Heart left ventricle (tissue), 16 donors: Measurements from ENCODE around the gene SESN2. TPM values are rescaled to one million over a fixed set of nuclear protein-coding genes. Genes with fewer than 3 reads are reported as not detected.
A peak's percentile ranks its signal among the peaks of the same experiment; 100 is the strongest.

Source experiments
- ATAC-seq, 4 donors: fragments of 200-7000 bp; cut with Tn5 transposase; one replicate each; pipeline ENCODE4 v1.9.1; 2020 to 2022; ENCODE audit warnings: moderate library complexity in 4 of 4, mild to moderate bottlenecking in 3 of 4, moderate number of reproducible peaks in 1 of 4
- DNase-seq, 5 donors: peaks; one replicate each; pipeline ENCODE4 v3.0.0-alpha.2; 2020
- H3K27ac ChIP-seq, 12 donors: fragments of 200-600 bp; sonication (generic) in 4 of 12; one replicate each; pipeline versions ENCODE4 v1.5.0 to v1.8.0; 2016 to 2022; ENCODE audit warnings: mild to moderate bottlenecking in 2 of 12
- H3K27me3 ChIP-seq, 9 donors: fragments of 200-600 bp; sonication (generic) in 2 of 9; one replicate each; pipeline versions ENCODE4 v1.5.1 to v1.8.0; 2016 to 2022; ENCODE audit warnings: mild to moderate bottlenecking in 3 of 9
- H3K36me3 ChIP-seq, 9 donors: fragments of 200-600 bp; sonication (generic) in 2 of 9; one replicate each; pipeline versions ENCODE4 v1.5.0 to v1.8.0; 2018 to 2022; ENCODE audit warnings: mild to moderate bottlenecking in 2 of 9
- H3K4me1 ChIP-seq, 12 donors: fragments of 200-600 bp; sonication (generic) in 4 of 12; one replicate each; pipeline versions ENCODE4 v1.5.0 to v1.8.0; 2016 to 2022; ENCODE audit warnings: mild to moderate bottlenecking in 3 of 12
- H3K4me3 ChIP-seq, 12 donors: fragments of 200-600 bp; sonication (generic) in 4 of 12; one replicate each; pipeline versions ENCODE4 v1.5.0 to v1.8.0; 2017 to 2022; ENCODE audit warnings: mild to moderate bottlenecking in 9 of 12, moderate library complexity in 4 of 12
- H3K9me3 ChIP-seq, 12 donors: fragments of 200-600 bp; sonication (generic) in 4 of 12; one replicate each; pipeline versions ENCODE4 v1.5.0 to v1.8.0; 2016 to 2022; ENCODE audit warnings: mild to moderate bottlenecking in 1 of 12
- CTCF ChIP-seq, 12 donors: fragments of 200-600 bp; sonication (generic) in 4 of 12; IDR thresholded peaks; one replicate each; pipeline versions ENCODE4 v1.5.0 to v1.8.0; 2018 to 2022; ENCODE audit warnings: antibody characterized with exemption in 12 of 12, mild to moderate bottlenecking in 5 of 12
- POLR2A ChIP-seq, 2 donors: fragments of 450-650 bp; IDR thresholded peaks; one replicate each; pipeline ENCODE4 v1.6.1; 2017; ENCODE audit warnings: antibody characterized with exemption in 2 of 2, mild to moderate bottlenecking in 2 of 2, moderate library complexity in 2 of 2
- WGBS, 4 donors: extraction: QIAGEN DNeasy Blood & Tissue Kit in 2 of 4; methylation state at CpG; one replicate each; pipeline versions ENCODE4 v1.1.5 to v1.1.7; 2013 to 2018; 5-methylcytosine and 5-hydroxymethylcytosine counted together
- intact Hi-C, 10 donors: fragments of 100-400 bp; cut with DNase I; formaldehyde crosslinking; loops; one replicate each; pipeline versions ENCODE4 v1.11.1 to v1.14.2; 2022
- polyA plus RNA-seq, 2 donors: library from polyadenylated mRNA; stranded (reverse); fragments of 200-250 nt; gene quantifications; one replicate each; pipeline ENCODE4 v1.2.3, GENCODE V29; 2013
- total RNA-seq, 9 donors: library from RNA; depleted of rRNA in 2 of 9; stranded (reverse); fragments of >200 nt in 2 of 9; fragmentation: NEBNext Ultra II Directional in 3 of 9; extraction: Animal tissue kit (Norgen Biotek cat#: 25700) in 3 of 9; gene quantifications; one replicate each; pipeline versions ENCODE4 v1.1.0 to v1.2.4, GENCODE V29; 2016 to 2023
- donor health status: ischemic (EF 13 %, LVEDD 7.1; RV severe dilation, severe dysfunction).
- donor health status: healthy with polysubstance abuse.
- donor health status: DM: no; HTN: yes; CAD: no.
- donor health status: DM: no; HTN: no; CAD: no.
- donor health status: ischemic (EF 25% LVEDD 6.9; RV normal size, moderate dysfunction).
- donor health status: ischemic (EF 25% LVEDD 5.7; RV mildly dilated, moderate dysfunction).
- donor health status: healthy.
- donor health status: DM: yes; HTN: yes; CAD: no.
- donor health status: ischemic (EF 35%, LVEDD 5.7; RV mildly dilated, moderate dysfunction).
- donor health status: nonischemic (EF 11% LVEDD 7.7; RV severe dilation, severe dysfunction).
- donor health status: DM: yes; HTN: yes; CAD: no.
- donor health status: PGD.
- donor health status: ischemic (EF 29% LVEDD 5.4; RV normal size, mild dysfunction).
- donor health status: nonischemic (EF 23%, LVEDD 6.1; RV moderate dilation, normal function).

The SESN2 gene
- total and polyA plus RNA-seq, 11 donors, result 2.1 to 8.8 (median 4.7) TPM

GRCh38 chr1:28286111-28286510, 26.8 kb downstream of the SESN2 start:
- intact Hi-C loops, result no loop called here
- DNase-seq, result no peak
- no peak for TF ChIP-seq CTCF (IDR thresholded peaks at IDR 0.05)
- no peak for TF ChIP-seq POLR2A (IDR thresholded peaks at IDR 0.05)
- H3K27ac ChIP-seq, result no peak overlapping the region
- ATAC-seq, result no peak
- H3K4me3 ChIP-seq, result no peak overlapping the region
- peaks cover 0 to 20% (median 0%) of the 10 kb centered on the region in 12 donors for H3K4me1 ChIP-seq
- 44 to 66% (median 59%) methylated on average over 1 to 2 of the region's 2 CpGs for WGBS, 4 donors
- H3K36me3 ChIP-seq, result peaks cover 0 to 18% (median 10%) of the 10 kb centered on the region in 9 donors
- no peaks in the 10 kb centered on the region for H3K9me3 ChIP-seq
- H3K27me3 ChIP-seq, result no peaks in the 10 kb centered on the region

- intact Hi-C loops, result no loop called here
- 74 to 85% (median 80%) methylated on average over 8 of the region's 8 CpGs for WGBS, 4 donors
- Histone ChIP-seq H3K9me3 (no peaks in the 10 kb centered on the region), H3K36me3 (no peaks in the 10 kb centered on the region), H3K4me3 (no peak overlapping the region), H3K4me1 (peaks cover 0 to 5% (median 0%) of the 10 kb centered on the region in 12 donors), H3K27me3 (no peaks in the 10 kb centered on the region), H3K27ac (no peak overlapping the region)
- TF ChIP-seq POLR2A (IDR thresholded peaks at IDR 0.05), result no peak
- TF ChIP-seq CTCF (IDR thresholded peaks at IDR 0.05), result no peak
- no peak for ATAC-seq
- no peak for DNase-seq
Observed at GRCh38 chr1:28288487-28288886, 29.2 kb downstream of the SESN2 start.

- H3K27ac ChIP-seq, result peak overlapping the region in 1 of 12 donors; percentile 40
- TF ChIP-seq POLR2A (IDR thresholded peaks at IDR 0.05) (no peak), CTCF (IDR thresholded peaks at IDR 0.05) (no peak)
- WGBS, 4 donors, result 75 to 86% (median 78%) methylated on average over 2 of the region's 2 CpGs
- H3K4me3 ChIP-seq, result no peak overlapping the region
- no peak for DNase-seq
- no peak for ATAC-seq
- H3K4me1 ChIP-seq, result peaks cover 0 to 5% (median 0%) of the 10 kb centered on the region in 12 donors
- no peaks in the 10 kb centered on the region for H3K27me3 ChIP-seq
- H3K36me3 ChIP-seq, result no peaks in the 10 kb centered on the region
- intact Hi-C loops, result no loop called here
- H3K9me3 ChIP-seq, result no peaks in the 10 kb centered on the region
Observed at GRCh38 chr1:28290851-28291250, 31.5 kb downstream of the SESN2 start.

GRCh38 chr1:28291711-28292110, 32.4 kb downstream of the SESN2 start:
- WGBS, 4 donors, result 67 to 70% (median 69%) methylated on average over 6 of the region's 6 CpGs

More at GRCh38 chr1:28291711-28292110, 32.4 kb downstream of the SESN2 start:
- peaks cover 0 to 5% (median 0%) of the 10 kb centered on the region in 12 donors for H3K4me1 ChIP-seq
- ATAC-seq, result no peak
- H3K36me3 ChIP-seq, result no peaks in the 10 kb centered on the region
- DNase-seq, result no peak
- no peaks in the 10 kb centered on the region for H3K27me3 ChIP-seq
- H3K27ac ChIP-seq, result no peak overlapping the region
- no peak overlapping the region for H3K4me3 ChIP-seq
- intact Hi-C loops, result no loop called here
- H3K9me3 ChIP-seq, result no peaks in the 10 kb centered on the region
- TF ChIP-seq POLR2A (IDR thresholded peaks at IDR 0.05) (no peak), CTCF (IDR thresholded peaks at IDR 0.05) (no peak)
